Stimulated activated CD4-positive, alpha-beta T cell treated with anti-CD3 and anti-CD28 coated beads, Interleukin-1b, Interleukin-23, amount 100 ng/mL, for 48 hours (primary cell): Measurements from ENCODE around the gene DDX4.
"Not testable (repeated sequence)": the region's sequence is repeated elsewhere in the genome, so short reads cannot be mapped to it uniquely, and the experiment has no call there.

Experiments
- DNase-seq: peaks from one replicate; pipeline ENCODE4 v3.0.0-alpha.2; 2020

The DDX4 gene

DNA sequence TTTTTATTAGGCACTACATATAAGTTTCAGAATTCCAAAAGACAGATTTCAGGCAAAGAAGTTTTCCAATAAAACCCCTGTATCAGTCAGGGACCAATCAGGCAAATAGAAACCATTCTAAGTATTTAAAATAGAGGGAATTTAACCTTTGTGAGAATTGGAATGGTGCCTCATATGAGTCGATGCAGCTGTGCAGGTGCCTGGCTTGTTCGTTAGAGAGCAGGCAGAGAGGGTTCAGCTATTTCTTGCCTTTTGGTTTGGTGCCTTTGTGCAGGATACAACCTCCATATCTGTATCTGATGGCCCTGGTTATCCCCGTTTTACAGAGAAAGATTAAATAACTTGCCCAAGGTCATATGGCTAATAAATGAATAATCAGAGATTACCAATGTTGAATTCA is 6.0 kb upstream of the DDX4 start:
- no peak for DNase-seq

DNA sequence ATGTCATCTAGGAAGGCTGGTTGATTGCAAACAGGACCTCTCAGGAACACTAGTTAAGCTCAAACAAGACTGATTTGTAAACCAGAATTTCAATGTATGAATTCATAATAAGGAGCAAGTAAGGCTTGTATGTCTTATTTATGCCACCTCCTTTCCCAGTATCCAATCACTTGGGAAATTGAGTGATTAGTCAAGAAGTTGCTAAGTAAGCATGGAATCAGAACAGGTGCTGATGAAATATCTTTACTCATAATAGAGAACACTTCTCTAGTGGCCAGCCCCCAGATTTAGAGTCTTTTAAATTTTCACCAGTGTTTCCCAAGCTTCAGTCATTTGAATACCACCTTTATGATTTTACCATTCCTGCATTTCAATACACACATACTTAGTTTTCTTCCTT is 5.3 kb upstream of the DDX4 start:
- no peak for DNase-seq

DNA sequence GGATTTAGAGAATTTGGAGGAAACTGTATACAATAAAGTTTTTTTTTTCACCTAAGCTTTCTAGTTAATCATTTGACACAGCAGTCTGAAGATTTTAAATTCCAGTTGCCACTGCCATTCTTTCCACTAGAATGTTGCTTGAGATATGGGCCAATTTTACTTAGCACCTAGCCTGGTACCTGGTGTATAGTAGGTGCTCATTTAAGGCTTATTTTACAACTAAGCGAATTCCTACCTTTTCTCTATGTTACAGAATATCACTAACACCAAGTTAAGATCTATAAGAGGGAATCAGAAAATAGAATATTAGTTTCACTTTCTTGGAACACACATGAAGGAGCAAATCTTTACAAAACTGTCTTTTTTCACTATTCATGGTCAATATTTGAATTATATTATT is 3.2 kb upstream of the DDX4 start:
- no peak for DNase-seq

DNA sequence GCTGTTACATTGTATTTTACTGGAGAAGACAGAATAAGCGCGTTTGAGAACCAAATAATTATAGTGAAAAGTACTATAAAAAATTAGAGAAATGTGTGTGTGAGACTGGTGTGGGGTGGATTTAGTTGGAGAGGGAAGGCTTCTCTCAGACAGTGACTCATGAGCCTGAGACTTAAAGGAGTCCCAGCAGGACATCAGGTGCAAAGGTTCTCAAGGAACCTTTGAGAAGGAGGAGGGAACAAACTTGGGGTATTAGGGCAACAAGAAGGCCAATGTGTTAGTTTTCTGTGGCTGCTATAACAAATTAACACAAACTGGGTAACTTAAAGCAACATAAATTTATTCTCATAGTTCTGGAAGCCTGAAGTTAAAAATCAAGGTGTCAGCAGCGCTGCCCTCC is 4.9 kb downstream of the DDX4 start:
- DNase-seq = no peak

DNA sequence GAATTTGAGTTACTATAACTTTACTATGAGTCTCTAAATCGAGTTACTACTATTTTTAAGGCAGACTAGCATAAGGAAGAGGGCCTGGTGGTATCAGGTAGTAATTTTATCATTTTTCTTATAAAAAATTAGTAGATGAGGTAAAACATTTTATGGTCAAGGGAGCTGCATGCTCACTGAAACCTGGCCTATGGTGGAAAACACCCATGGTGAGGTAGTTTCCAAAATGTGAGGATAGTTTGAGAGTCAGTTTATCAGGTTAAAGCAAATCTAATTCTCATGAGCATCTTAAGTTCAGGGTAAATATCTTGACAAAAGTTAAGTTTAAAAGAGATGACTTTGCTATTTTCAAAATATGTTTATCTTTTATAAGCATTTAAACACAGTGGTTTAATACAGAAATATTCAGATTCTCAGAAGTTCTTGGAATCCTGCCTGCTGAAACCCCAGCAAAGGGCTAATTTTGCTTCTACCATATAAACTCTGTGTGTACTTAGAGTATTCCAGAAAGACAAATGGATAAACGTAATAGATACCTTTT is 10.0 kb downstream of the DDX4 start:
- no peak for DNase-seq

DNA sequence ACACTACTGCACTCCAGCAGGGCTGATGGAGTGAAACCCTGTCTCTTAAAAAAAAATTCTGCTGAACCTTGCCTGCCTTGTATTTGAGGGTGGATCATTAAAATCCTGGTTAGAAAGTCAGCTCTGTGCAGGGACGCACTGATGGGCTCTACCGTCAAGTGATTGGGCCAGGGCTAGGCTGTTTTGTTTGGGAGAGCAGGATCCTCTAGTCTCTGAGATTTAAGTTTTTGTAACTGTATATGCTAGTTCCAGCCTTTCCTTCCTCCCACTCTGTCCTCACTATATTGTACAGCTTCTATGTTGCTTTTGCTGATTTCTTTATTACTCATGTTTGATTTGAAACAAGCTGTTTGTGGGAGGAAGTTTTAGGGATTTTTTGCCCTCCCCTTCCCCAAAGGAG is 11.5 kb downstream of the DDX4 start:
- no peak for DNase-seq

DNA sequence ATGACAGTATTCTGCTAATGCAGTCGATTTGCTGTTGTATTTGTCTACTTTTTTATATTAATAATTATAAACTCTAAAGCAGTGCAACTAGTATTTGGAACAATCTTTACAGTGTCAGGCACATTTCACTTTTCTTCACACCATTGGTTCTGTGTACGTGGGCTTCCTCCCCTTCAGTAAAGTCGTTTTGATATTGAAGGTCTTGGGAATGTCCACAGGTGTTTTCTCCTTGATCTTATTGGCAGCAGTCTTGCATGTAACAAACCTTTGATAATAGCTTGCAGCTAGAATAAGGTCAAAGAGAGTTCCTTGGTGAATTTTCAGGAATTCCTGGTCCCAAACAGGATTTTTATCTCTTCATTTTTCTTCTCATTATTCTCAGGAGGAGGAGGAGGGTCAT is 12.2 kb downstream of the DDX4 start:
- no peak for DNase-seq

DNA sequence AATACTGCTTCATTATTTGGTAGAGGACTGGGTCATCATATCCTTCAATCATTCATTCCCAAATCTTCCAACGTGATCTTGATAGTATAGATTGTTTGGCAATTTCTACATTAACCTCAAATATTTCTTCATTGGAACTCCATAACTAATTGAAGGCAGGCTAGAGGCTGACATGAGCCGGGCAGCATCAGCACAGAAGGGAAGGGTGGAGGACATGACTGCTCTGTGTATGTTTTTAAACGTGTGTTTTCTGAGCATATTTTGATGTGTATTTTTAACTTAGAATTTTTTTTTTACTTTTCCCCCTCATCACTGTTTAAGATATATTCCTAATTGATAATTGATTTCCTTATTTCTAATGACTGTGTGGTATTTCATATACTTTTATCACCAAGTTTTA is 12.6 kb downstream of the DDX4 start:
- DNase-seq = no peak

DNA sequence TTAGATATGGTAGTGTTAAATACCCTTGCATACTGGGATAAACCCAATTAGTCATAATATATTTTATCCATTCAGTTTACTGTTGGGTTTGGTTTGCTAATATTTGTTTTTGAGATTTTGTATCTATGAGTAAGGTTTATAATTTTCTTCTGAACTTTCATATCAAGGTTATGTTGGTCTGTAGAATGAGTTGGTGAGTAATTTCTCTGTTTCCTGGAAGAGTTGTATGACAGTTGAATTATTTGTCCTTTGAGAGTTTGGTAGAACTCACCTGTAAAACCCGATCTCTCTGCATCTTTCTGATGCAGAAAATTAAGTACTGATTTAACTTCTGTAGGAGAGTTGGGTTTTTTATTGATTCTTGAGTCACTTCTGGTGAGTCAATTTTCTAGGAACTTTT is 20.4 kb downstream of the DDX4 start:
- DNase-seq = no peak

DNA sequence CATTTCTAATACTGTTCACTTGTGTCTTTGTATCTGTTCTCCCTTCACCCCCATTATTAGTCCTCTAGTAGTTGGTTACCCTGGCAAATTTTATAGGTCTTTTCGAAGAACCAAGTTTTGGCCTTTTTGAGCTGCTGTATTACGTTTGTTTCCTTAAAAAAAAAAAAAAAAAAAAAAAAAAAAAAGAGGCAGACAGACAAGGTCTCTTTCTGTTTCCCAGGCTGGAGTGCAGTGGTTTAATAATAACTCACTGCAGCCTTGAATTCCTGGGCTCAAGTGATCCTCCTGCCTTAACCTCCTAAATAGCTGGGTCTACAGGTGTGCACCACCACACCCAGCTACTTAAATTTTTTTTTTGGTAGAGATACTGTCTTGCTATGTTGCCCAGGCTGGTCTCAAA is 20.9 kb downstream of the DDX4 start:
- no peak for DNase-seq

DNA sequence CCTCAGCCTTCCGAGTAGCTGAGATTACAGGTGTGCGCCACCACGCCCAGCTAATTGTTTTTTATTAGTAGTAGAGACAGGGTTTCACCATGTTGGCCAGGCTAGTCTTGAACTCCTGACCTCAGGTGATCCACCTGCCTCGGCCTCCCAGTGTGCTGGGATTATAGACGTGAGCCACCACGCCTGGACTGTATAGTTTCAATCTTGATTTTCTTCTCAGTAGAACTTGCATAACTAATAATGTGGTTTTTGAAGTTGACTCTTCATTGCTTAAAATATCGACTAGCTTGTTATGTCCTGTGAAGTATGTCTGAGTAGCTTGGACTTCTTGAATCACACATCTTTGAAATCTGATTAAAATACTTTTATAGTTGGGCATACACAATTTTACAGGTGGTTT is 23.9 kb downstream of the DDX4 start:
- DNase-seq = not testable (repeated sequence)

DNA sequence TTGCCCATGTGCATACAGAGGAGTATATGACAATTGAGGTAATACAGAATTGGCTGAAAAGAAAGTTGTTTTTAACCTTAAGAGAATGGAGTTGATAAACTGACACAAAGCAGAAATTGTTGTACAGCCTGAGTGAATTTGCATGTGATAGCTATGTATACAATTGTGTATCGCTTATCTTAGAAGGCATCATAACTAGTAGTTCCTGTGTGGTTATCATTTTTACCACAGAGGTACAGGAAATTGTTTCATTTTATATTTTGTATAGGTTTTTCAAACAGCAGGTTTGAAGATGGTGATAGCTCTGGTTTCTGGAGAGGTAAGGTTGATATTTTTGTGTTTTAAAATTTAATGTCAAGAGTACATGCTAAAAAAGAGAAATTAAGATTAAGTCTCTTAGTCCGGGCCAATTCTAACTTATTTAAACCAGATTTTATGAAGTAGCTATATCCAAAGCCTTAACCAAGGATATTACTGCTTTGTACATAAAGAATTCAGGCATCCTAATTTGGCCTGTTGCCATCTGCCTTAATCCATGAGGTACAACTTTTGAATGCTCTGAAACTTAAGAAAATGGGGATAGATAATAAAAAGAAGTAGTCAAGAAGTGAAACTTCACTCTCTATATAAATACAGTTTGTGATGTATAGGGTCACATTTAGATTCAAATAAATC is 26.0 kb downstream of the DDX4 start:
- DNase-seq = no peak

DNA sequence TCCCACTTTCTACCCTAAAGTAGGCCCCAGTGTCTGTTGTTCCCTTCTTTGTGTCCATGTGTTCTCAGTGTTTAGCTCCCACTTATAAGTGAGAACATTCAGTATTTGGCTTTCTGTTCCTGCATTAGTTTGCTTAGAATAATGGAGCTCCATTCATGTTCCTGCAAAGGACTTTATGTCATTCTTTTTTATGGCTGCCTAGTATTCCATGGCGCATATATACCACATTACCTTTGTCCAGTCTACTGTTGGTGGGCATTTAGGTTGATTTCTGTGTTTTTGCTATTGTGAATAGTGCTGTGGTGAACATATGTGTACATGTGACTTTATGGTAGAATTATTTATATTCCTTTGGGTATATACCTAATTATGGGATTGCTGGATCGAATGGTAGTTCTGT is 30.4 kb downstream of the DDX4 start:
- no peak for DNase-seq

DNA sequence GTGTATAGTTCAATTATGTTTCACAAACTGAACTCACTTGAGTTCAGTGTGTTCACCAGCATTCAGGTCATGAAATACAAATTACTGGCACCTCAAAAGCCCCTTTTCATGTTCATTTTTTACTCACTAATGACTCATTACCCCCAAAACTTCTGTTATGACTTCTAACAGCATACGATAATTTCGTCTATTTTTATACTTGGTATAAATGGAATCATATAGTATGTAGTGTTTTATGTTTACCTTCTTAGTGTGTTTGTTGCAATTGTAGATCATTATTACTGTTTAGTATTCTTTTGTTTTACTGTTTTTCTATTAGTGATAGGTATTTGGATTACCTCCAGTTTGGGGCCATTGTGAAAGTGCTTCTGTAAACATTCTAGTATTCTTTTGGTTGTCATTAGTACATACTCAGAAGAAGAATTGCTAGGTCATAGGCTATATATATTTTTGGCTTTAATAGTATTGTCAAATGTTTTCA is 33.4 kb downstream of the DDX4 start:
- no peak for DNase-seq

DNA sequence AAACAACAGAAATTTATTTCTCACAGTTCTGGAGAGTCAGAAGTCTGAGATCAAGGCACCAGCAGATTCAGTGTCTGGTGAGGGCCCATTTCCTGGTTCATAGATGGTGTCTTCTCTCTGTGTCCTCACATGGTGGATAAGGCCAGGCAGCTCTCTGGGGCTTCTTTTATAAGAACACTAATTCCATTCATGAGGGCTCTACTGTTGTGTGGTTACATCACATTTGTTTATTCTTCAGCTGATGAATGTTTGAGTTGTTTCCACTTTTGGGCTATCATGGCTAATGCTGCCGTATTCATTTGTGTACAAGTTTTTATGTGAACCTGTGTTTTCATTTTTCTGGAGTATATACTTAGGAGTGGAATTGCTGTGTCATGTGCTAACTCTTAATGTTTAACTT is 35.2 kb downstream of the DDX4 start:
- DNase-seq = no peak

DNA sequence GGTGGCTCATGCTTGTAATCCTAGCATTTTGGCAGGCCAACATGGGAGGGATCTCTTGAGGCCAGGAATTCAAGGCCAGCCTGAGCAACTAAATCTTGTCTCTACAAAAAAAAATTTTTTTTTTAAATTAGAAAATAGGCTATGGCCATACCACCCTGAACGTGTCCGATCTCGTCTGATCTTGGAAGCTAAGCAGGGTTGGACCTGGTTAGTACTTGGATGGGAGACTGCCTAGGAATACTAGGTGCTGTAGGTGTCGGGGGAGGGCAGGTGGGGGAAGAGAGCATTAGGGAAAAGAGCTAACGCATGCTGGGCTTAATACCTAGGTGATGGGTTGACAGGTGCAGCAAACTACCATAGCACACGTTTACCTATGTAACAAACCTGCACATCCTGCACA is 39.5 kb downstream of the DDX4 start:
- DNase-seq = no peak

DNA sequence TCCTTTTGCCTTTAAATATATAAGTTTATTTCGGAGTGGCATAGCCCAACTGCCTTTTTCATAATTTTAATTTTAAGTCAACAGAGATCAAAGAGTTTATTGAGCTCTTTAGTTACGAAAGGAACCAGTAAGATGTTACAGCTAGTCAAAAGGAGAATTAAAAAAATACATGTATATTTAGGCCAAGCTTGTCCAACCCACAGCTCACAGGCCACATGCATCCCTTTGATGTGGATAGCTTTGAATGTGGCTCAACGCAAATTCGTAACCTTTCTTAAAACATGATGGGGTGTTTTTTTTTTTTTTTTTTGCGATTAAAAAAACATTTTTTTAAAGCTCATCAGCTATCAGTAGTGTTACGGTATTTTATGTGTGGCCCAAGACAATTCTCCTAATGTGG is 63.1 kb downstream of the DDX4 start:
- DNase-seq = no peak

DNA sequence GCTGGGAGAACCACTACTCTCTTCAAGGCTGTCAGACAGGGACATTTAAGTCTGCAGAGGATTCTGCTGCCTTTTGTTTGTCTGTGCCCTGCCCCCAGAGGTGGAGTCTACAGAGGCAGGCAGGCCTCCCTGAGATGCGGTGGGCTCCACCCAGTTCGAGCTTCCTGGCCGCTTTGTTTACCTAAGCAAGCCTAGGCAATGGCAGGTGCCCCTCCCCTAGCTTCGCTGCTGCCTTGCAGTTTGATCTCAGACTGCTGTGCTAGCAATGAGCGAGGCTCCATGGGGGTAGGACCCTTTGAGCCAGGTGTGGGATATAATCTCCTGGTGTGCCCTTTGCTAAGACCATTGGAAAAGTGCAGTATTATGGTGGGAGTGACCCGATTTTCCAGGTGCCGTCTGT is 71.0 kb downstream of the DDX4 start:
- DNase-seq = not testable (repeated sequence)

DNA sequence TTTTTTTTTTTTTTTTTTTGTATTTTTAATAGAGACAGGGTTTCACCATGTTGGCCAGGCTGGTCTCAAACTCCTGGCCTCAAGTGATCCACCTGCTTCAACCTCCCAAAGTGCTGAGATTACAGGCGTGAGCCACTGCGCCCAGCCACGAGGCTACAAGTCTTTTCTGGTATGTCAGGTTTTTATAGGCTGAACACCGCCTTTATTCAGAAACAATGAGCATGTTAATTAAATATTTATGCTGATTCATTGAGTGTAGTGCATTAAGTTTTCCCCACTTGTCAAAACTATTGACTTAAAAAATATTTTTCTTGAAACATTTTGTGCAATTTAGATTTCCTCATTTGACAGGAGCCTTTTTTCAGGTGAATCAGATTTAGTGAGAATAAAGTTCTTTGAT is 78.1 kb downstream of the DDX4 start:
- DNase-seq = not testable (repeated sequence)

DNA sequence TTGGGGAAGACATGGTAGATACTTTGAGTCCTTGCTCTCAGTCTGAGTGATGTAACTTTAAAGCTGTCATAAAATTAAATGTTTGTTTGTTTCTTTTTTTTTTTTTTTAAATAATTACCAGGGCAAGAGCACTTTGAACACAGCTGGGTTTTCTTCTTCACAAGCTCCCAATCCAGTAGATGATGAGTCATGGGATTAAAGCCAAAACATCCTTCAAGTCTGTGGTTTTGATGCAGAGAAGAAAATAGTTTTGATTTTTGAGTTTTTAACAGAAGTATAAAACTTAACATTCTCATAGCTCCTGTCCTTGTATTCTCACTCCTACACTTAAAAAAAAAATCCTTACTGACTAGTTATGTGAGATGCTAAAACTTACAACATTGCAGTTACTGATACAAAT is 78.5 kb downstream of the DDX4 start:
- no peak for DNase-seq

DNA sequence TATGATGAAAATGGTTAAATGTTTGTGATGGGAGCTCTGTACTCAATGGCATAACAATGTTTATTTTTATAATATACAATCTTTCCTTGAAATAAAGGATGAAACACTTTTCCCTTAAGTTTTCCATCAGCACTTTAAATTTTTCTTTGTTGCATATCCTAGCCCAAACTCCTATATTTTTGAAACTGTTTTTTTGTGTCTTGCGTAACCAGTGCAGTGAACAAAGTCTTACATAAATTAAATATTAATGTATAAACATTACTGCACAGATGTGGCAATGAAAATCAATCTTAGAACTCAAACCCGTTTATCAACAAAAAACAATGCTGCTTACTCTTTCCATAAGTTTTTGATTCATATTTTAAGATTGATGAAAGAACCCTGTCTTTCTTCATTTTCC is 79.2 kb downstream of the DDX4 start:
- no peak for DNase-seq

DNA sequence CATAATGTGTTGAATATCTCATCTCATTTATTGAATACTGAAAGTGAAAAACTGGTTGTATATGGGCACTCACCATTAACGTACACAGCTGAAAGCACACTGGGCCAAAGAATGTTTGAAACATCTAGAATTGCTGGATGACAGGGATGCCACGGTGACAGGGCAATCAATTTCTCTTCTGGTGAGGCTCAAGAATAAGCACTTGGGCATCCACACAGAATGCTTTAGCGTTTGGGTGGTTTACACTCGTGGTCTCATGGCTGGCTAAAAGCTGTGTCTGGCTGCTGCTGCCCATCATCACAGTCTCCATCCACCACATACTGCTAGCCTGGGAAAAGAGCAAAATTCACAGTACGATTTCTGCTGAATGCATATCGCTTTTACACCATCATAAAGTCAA is 82.6 kb downstream of the DDX4 start:
- DNase-seq = no peak

DNA sequence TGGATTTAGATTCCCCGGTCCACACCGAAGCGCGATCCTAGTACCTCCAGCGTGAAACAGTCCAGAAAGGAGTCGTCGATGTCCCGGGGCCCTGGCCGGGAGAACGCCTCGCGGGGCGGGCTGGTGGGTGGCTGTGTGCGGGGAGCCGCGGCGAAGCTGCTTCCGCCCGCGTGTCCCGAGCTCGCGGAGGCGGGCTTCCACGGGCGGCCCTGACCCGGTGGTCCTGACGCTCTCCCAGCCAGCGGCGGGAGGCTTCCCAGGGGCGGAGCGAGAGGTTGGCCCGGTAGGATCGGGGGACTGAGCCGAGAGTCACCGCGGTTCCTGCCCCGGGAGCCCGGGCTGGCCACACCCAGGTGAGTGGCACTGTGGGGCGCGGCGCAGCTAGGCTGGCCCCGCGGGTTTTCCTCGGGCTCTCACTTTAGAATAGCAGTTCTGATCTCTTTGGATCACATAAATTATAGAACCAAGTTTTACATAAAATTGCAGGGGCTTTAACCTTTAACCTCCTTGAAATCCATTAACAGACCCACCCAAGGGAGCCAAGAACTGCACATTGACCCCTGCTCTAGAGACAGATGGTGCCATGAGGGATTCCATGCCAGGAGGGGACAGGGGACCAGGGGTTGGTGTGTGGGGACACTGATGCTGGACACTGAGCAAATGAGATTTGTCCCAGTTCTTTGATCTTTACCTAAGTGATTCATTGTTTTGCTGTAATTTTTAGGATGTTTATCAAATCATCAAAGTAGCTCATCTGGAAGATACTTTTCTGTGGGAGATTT is 84.1 kb downstream of the DDX4 start:
- DNase-seq = peak; percentile 4

DNA sequence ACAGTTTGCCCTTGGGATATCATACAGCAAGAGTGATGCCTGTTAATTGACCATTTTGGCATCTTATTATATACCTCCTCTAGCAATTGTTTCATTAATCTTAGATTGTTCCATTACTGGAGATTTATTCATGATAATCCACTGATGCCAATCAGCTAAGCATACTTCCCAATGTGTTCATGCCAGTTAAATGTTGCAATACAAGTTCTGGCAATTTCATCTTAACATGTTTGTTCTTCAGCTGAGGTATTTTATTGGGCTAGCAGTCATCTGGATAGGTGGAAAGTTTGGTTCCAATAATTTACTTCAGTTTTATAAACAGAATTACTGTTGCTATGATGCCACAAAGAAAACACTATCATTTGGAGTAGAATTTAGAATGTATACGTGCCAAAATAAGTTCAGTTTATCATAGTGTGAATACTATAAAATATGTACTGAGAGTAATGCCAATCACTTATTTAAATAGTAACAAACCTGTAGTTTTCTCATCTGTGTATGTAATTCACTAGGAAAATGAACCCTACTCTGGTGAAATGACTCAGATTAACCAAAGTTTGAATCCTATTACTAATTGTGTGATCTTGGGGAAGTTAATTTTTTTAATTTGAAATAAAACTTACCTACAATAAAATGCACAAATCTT is 85.4 kb downstream of the DDX4 start:
- DNase-seq = no peak
